HG03045 (cell line): ENCODE data around the gene ANGEL1.

Experiments used
- ATAC-seq: cut with Tn5 transposase; IDR thresholded peaks from one replicate; pipeline ENCODE4 v1.9.1; 2021; ENCODE audit warnings: mild to moderate bottlenecking, moderate library complexity; ENCODE audit not compliant: unreplicated experiment

Gene ANGEL1

GRCh38 chr14:76826122-76826521 is 13.4 kb upstream of the ANGEL1 start, which contains the start of gene LRRC74A:
Gene LRRC74A, plus strand, starts transcription at chr14:76826408. Its CDS starts 290 bp downstream, at chr14:76826698.
- ATAC-seq: no peak

- no peak for ATAC-seq
Measured at GRCh38 chr14:76820700-76821099, 8.0 kb upstream of the ANGEL1 start.

- no peak for ATAC-seq
Measured at GRCh38 chr14:76814726-76815645, 2.3 kb upstream of the ANGEL1 start.

DNA sequence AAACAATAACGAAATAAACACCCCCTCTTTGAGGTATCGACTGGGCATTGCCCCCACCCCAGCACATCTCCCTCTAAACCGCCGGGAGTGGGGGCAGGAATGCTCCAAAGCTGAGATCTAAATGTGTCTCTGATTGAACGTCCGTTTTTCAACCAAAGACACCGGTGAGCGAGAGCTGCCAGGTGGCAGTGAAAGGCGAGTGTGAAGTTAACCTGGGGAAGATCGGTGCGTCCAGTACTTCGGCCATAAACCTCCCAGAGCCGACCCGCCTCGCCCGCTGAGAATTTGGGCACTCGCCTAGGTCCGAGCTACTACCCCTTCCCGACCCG is 625 bp downstream of the ANGEL1 start:
- ATAC-seq: no peak

- no peak for ATAC-seq
Measured at GRCh38 chr14:76811561-76811960, 1.1 kb downstream of the ANGEL1 start.

GRCh38 chr14:76810953-76811400 is 1.7 kb downstream of the ANGEL1 start:
- no peak for ATAC-seq

- ATAC-seq: no peak
Measured at GRCh38 chr14:76810525-76810924, 2.2 kb downstream of the ANGEL1 start.

- ATAC-seq: no peak
Measured at GRCh38 chr14:76808990-76809389, 3.7 kb downstream of the ANGEL1 start.

DNA sequence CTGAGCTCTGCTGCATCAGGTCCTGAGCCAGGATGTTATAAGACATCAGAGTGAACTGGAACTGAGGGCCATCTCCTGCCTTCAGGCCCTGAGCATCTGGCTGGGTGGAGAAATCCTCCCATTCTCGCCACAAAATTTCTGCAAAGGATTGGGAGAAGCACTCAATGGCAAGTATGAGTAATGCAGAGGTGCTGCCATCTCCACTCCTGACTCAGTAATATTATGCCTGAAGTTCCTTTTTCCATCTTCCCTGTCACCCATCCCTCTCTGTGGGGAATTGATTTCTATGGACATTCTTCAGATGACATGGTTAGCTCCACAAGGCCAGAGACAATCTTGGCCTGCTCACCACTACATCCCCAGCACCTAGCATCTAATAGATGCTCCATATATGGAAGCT is 4.7 kb downstream of the ANGEL1 start:
- no peak for ATAC-seq

- ATAC-seq: no peak
Measured at GRCh38 chr14:76806446-76806845, 6.2 kb downstream of the ANGEL1 start.

DNA sequence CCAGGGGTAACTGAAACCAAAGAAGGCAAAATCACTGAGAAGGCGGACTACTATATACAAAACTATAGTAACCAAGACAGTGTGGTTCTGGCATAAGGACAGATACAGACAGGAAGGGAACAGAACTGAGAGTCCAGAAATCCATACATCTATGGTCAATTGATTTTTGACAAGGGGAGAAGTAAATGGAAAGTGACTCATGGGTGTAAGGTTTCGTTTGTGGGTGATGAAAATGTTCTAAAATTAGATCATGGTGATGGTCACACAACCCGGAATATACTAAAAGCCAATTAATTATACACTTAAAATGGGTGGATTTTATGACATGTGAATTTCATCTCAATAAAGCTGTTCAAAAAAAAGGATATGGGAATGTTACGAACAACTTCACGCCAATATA is 18.7 kb downstream of the ANGEL1 start:
- no peak for ATAC-seq

- no peak for ATAC-seq
Measured at GRCh38 chr14:76793324-76793723, 19.4 kb downstream of the ANGEL1 start.

DNA sequence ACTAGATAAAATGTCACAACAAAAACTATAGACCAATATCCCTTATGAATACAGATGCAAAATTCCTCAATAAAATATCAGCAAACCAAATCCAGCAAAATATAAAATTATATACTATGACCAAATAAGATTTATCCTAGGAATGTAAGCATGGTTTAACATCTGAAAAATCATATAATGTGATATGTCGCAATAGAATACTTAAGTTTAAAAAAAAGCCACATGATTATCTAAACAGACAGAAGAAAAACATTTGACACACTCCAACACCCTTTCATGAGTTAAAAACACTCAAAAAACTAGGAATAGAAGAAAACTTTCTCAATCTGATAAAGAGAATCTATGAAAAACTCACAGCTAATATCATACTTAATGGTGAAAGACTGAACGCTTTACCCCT is 20.3 kb downstream of the ANGEL1 start:
- no peak for ATAC-seq

- no peak for ATAC-seq
Measured at GRCh38 chr14:76786601-76787000, 26.1 kb downstream of the ANGEL1 start.

DNA sequence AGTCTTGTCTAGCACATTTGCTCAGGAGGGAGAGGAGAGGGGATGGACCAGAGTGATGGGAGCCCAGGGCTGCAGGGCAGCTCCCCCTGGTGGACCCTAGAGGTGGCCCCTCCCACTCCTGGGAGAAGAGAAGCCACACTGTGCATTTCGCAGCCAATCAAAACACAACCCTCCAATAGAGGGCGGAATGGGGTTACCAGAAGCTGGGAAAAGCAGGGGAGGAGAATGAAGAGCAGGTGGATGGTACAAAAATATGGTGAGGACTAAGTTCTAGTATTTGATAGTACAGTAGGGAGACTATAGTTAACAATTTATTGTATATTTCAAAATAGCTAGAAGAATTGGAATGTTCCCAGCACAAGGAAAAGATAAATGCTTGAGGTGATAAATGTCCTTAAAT is 27.8 kb downstream of the ANGEL1 start:
- ATAC-seq: no peak

DNA sequence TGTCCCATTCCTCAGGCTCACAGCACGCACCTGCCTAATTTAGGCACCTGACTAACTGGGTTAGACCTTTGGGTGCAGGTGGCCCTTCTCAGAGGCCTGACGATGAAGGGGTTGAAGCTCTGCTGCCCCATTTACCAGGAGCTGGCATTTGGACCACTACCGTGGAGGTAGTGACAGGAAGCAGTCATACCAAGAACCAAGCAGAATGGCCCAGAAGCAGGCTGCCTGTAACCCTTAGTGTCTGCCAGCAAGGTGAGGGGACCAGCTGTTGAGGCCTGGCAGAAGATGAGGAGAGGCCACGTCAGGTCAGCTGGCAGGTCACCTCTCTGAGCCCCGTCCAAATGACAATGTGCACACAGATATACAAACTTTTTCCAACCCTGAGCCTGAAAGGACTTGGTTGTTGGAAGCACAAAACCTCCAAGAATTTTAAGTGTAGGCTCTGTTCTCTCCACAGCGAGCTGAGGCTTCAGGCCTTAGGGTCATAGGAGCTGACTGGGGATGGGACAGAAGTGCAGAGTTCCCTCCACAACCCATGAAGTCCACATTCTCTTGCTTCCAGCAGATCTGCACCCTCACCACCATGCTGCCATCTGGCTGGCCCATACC is 28.3 kb downstream of the ANGEL1 start:
- ATAC-seq: no peak

DNA sequence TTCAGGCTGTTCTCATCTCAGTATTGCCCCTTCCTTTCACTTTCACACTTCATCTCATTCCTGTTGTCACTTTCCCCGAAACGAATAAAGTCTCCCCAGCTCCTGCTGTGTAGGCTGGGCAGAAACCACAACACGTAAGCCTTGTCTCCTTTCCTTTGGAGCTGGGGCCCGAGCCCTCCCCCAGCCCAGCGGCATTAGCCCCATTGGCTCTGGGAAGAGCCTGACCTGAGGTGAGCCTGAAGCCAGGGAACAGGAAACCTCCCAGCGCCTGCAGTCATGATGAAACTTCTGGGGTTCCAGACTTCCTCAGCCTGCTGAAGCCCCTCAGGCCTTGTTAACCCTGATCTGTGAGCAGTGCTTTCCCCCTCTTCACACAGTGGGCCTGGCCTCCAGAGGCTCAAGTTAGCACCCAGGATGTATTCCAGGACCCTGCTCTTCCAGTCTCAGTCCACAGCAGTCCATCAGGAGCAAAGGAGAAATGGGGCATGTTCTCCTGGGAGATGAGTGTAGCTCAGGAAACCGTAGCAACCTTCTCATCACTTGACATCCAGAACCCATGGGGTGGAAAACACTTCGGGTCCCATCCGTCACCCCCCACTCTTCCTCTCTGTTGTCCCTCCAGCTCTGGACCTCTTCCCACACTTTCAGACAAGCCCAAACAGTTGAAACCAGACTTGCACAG is 29.7 kb downstream of the ANGEL1 start:
- no peak for ATAC-seq

- no peak for ATAC-seq
Measured at GRCh38 chr14:76782115-76782884, 30.4 kb downstream of the ANGEL1 start.

GRCh38 chr14:76781648-76782051 is 31.0 kb downstream of the ANGEL1 start:
- ATAC-seq: no peak

GRCh38 chr14:76780875-76781647 is 31.6 kb downstream of the ANGEL1 start:
- ATAC-seq: no peak
